Stimulated activated CD8-positive, alpha-beta memory T cell treated with anti-CD3 and anti-CD28 coated beads, Interleukin-2, amount 100 ng/mL, for 48 hours (primary cell): Measurements from ENCODE around the gene RNASE9.
"Not testable (repeated sequence)": the region's sequence is repeated elsewhere in the genome, so short reads cannot be mapped to it uniquely, and the experiment has no call there.

ENCODE experiments used
- DNase-seq, 2 donors: peaks; one replicate each; pipeline ENCODE4 v3.0.0-alpha.2; 2020; ENCODE audit warnings: low read depth in 2 of 2

RNASE9 gene

DNA sequence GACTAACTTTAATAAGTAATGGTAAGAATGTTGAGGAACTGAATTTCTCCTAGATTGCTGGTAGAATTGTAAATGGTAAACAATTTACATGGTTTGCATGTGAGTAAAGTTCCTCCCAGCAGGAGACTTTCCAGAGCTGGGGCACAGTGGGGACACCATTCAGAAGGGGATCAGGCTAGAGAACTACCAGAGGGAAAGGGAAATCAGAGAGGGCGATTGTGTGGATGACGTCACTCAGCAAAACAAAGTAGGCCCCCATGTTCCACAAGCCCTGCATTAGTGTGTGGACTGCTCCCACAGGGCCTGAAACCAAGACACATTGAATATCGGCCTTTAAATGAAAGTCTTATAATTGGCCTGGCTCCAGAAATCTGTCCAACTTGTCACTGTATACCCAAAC is 17.5 kb upstream of the RNASE9 start:
- DNase-seq = no peak

DNA sequence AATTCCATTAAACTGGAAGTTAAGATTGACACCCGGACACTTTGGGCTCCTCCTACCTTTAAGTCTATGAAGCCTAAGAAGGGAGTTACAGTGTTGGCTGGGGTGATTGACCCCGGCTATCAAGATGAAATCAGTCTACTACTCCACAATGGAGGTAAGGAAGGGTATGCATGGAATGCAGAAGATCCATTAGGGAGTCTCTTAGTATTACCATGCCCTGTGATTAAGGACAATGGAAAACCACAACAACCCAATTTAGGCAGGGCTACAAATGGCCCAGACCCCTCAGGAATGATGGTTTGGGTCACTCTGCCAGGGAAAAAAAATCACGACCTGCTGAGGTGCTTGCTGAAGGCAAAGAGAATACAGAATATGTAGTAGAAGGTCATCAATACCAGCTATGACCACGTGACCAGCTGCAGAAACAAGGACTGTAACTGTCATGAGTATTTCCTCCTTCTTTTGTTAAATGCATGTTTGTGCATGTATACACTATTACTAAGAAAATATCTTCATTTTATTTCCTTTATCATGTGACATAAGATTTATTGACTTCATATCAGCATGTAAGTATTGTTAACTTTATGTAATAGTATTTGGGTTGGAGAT is 11.6 kb upstream of the RNASE9 start:
- not testable (repeated sequence) for DNase-seq

- DNase-seq = not testable (repeated sequence)
Measured at GRCh38 chr14:20570720-20571119, 9.9 kb upstream of the RNASE9 start.

DNA sequence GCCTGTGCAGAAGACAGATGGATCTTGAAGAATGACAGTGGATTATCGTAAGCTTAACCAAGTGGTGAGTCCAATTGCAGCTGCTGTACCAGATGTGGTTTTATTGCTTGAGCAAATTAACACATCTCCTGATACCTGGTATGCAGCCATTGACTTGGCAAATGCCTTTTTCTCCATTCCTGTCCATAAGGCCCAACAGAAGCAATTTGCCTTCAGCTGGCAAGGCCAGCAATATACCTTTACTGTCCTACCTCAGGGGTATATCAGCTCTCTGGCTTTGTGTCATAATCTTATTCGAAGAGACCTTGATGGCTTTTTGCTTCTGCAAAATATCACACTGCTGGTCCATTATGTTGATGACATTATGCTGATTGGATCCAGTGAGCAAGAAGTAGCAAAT is 9.0 kb upstream of the RNASE9 start:
- not testable (repeated sequence) for DNase-seq

- no peak for DNase-seq
Measured at GRCh38 chr14:20569066-20569465, 8.2 kb upstream of the RNASE9 start.

GRCh38 chr14:20568393-20568792 is 7.5 kb upstream of the RNASE9 start:
- no peak for DNase-seq

- not testable (repeated sequence) for DNase-seq
Measured at GRCh38 chr14:20567199-20567598, 6.4 kb upstream of the RNASE9 start.

- DNase-seq = no peak
Measured at GRCh38 chr14:20564501-20564997, 3.7 kb upstream of the RNASE9 start.

- no peak for DNase-seq
Measured at GRCh38 chr14:20563971-20564370, 3.1 kb upstream of the RNASE9 start.

DNA sequence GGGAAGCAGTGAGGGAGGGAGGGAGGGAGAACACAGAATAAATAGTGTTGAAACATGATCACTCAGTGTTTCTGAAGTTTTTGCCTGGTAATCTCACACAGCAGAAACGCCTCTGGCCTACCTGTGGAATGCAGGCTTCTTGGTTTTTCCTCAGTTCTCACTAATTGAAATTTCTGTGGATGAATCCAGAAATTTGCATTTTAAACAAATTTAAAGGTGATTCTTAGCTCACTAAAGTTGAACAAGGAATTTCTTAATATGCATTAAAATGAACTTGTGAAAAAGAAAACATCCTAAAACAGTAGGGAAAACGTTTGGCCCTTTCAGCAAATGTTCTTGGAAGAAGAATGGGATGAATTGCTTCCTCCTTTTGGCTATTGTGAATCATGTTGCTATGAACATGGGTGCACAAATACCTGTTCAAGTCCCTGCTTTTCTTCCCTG is 1.4 kb downstream of the RNASE9 start:
- DNase-seq = no peak

DNA sequence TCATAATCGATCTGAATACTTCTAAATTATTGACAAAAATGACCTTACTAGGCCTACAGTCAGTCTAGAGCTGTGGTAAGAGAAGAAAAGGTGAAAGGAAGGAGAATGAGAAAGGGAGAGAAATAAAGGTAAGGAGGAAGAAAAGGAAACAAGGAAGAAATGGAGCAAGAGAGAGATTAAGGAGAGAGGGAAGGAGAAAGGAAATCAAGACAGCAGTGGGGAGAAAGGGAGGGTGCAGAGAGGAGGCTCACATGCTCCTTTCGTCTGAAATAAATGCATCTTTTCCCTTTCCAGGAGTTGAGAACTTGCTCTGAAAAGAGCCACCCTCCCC is 3.7 kb downstream of the RNASE9 start:
- DNase-seq = no peak

DNA sequence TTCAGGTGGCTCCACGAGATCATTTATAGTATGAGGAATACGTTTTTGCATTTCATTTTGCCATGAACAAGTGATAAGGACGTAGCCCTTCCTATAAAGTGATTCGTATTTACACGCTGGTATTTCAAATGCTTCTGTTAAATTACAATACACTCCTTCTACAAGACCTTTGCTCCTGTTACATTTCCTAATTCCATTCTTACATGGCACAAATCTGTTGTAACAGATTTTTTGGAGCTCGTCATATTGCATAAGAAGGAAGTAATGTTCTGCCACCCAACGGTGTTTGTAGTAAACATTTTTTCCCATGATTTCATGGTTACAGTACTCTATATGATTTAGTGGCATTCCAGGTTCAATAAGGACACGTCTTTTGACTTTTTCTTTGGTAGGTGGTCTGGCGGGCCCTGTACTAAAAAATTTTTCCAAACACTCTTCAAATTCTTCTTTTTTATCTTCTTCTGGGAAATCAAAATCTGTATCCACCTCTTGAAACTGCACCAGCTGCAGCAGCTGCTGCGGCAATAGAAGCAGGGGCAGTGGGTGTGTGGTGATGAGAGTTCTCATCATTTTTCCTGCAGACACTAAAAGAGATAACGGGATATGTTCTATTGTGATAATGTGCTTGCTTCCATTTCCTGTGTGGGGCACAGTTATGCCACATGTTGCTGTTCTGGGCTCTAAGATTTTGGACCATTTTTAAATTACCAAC is 4.2 kb downstream of the RNASE9 start:
- DNase-seq = no peak

- DNase-seq = no peak
Measured at GRCh38 chr14:20555845-20556244, 5.0 kb downstream of the RNASE9 start.

GRCh38 chr14:20553024-20553423 is 7.8 kb downstream of the RNASE9 start:
- no peak for DNase-seq

- no peak for DNase-seq
Measured at GRCh38 chr14:20551606-20552005, 9.2 kb downstream of the RNASE9 start.

GRCh38 chr14:20550926-20551325 is 9.9 kb downstream of the RNASE9 start:
- no peak for DNase-seq

DNA sequence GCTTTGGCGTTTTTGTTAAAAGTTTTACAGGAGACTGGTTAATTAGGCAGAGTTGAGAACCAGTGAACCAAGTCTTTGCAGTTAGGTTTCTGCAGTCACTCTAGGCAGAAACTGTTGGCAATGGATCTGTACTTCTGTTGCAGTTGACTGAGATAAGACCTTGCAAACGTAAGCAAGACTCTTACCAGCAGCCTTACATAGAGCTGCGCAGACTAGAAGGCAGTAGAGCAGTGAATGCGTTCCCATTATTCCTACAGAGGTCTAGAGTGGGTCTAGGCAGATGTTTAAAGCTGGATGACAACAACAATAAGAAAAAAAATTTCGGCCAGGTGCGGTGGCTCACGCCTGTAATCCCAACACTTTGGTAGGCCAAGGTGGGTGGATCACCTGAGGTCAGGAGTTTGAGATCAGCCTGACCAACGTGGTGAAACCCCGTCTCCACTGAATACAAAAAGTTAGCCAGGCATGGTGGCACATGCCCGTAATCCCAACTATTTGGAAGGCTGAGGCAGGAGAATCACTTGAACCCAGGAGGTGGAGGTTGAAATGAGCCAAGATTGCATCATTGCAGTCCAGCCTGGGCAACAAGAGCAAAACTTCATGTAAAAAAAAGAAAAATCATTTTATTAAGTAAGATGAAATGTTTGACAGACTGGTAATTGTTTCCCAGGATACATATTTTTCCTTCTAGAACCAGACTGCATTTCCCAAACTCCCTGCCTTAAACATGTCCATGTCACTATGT is 12.3 kb downstream of the RNASE9 start:
- DNase-seq = no peak

DNA sequence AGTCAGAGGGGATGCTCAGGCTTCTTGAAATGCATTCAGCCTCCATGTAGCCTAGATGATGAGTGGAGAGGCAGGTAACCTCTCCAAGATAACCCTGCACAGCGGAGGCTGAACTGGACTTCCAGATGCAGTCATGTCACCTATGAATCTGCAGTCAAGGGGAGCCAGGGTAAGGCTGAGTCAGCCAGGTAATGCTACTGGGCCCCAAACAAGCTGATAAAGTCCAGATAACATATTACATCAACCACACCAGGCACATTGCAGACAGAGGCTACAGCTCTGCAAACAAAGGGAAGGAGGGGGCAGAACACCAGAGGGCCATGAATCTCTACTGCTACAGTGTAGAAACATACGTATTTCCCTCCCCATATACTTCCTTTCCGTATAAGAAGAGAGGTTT is 14.0 kb downstream of the RNASE9 start:
- no peak for DNase-seq

DNA sequence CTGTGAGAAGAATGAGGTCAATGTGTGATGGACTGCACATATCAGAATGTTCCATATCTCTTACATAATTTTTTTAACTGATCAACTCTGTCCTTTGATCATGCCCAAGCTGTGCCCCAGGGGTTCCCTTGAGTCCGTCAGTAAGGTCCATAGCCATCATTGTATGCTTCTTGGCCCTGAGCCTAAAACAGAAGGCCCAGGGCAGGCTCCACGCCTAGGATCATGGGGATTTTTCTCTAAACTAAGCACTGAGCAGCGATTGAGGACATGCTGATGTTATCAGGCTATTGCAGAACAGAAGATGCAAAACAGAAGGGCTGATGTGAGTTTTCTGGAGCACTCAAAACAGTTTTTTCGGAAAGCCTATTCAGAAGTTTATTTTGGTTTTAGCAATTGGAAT is 20.9 kb downstream of the RNASE9 start:
- DNase-seq = no peak

DNA sequence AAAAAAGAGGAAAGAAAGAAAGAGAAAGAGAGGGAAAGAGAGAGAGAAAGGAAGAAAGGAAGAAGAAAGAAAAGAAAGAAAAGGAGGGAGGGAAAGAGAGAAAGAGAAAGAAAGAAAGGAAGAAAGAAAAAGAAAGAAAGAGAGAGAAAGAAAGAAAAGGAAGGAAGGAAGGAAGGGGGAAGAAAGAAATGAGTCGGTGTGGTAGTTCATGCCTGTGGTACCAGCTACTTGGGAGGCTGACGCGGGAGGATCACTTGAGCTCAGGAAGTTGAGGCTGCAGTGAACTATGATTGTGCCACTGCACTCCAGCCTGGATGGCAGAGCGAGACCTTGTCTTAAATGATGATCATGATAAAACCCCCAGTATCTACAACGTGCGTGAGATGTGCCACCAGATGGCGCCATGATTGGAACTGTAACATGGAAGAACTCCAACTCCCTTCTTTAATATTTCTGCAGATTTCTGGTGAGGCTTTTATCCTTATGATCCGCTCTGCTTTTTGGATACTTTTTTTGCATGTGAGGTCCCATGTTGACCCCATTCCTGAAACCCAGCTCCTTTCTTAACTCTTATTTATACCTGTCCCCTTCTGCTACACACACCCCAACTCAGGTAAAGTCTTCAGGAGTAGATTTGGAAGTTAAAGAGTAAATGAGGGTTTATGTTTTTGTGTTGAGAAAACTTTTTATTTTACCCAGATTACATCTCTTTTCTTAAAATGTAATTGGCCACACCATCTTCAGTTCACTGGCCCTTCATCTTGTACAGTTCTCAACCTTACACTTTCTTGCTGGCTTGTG is 29.9 kb downstream of the RNASE9 start:
- peak; percentile 50 to 68 for DNase-seq

DNA sequence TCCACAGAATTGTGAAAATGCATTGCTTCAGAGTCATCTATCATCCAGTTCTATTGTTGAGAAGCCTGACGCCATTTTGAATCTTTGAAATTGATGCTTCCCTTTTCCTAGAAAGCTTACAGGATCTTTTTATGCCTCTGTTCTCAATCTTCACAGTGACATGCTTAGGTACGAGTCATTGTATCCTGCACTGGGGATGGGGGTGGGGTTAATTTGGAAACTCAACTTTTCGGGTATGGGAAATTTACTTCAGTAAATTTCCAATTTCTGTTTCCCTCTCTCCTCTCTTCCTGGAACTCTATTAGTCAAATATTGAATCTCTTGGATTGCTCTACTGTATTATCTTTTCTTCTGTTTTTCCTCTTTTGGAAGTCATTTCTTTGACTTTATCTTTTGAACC is 31.0 kb downstream of the RNASE9 start:
- DNase-seq = no peak

DNA sequence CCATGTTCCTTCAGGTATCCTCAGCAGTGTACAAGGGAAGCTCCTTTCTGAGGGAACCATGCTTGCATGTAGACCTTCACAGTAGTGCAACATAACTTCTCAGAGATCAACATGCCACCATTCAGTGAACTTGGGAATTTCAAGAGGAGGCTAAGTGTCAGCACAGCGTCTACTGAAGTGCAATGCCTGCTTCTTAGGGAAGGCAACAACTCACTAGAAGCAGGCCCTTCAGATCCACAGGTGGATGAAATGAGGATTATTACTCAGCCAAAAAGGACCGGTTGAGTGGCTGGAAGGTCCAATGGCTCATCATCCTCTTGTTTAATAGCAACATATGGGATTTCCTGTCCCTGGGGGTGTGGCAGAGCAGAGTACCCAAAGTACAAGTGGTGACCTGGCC is 36.8 kb downstream of the RNASE9 start:
- DNase-seq = no peak
